ENCODE measurements around the gene MYO5B.

- TF ChIP-seq CTCF (IDR thresholded peaks at IDR 0.05; ENCODE audit: low read length) (no peak), EZH2 (optimal IDR thresholded peaks at IDR 0.05; ENCODE audit: low read depth, low read length) (no peak)
Observed at GRCh38 chr18:49853436-49853835, 341.5 kb downstream of the MYO5B start.
